VCaP (cell line): ENCODE measurements around the gene NCAPG2.

Experiments
- H3K27ac ChIP-seq: fragments of 450-650 bp; 2 replicates; pipeline ENCODE4 v1.5.1; 2017
- TF ChIP-seq, protein P1 (sequence below): fragments of 450-650 bp; conservative IDR thresholded peaks from 2 replicates; pipeline ENCODE4 v1.5.1; 2017; ENCODE audit warnings: mild to moderate bottlenecking, moderate library complexity

NCAPG2 gene

DNA sequence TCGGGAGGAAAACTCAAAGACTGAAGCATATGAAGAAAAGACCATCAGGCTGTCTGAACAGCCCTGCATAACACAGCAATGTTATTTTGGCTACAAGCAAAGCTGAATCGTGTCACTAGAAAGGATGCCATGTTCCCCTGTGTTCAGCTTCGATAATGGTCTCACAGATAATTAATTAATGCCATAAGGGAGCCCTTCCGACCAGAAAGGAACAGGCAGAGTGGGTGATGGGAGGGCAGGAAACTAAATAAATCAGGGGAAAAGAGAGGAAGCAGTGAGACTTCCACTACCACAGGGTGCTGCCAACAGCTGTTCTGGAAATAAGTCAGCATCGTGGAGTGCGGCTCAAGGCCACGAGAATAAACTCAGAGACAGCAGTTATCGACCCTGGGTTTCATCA is 120.2 kb downstream of the NCAPG2 start:
- TF ChIP-seq, protein P1, sequence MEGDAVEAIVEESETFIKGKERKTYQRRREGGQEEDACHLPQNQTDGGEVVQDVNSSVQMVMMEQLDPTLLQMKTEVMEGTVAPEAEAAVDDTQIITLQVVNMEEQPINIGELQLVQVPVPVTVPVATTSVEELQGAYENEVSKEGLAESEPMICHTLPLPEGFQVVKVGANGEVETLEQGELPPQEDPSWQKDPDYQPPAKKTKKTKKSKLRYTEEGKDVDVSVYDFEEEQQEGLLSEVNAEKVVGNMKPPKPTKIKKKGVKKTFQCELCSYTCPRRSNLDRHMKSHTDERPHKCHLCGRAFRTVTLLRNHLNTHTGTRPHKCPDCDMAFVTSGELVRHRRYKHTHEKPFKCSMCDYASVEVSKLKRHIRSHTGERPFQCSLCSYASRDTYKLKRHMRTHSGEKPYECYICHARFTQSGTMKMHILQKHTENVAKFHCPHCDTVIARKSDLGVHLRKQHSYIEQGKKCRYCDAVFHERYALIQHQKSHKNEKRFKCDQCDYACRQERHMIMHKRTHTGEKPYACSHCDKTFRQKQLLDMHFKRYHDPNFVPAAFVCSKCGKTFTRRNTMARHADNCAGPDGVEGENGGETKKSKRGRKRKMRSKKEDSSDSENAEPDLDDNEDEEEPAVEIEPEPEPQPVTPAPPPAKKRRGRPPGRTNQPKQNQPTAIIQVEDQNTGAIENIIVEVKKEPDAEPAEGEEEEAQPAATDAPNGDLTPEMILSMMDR = no peak

DNA sequence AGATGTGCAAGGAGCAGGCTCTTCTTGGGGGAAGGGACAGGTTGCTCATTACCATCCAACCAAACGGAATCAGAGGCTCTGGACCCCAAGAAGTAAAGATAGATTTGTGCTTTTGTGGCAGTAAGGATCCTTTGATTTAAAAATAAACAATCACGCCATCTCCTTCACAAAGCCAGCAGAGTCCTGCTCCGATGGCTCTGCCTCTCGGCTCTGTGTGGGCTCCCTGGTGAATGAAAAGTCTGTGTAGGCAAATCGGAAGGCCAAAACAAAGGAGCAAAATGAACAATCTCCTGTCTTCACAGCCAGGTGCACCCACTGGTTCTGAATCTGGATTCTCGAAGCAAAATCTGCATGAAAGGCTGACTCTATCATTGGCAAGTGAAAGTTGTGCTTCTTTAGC is 120.8 kb downstream of the NCAPG2 start:
- TF ChIP-seq, protein P1 = no peak
- peak overlapping the region; percentile 93 for H3K27ac ChIP-seq

More for the DNA sequence above, 120.2 kb downstream of the NCAPG2 start:
- peak overlapping the region; percentile 93 for H3K27ac ChIP-seq

DNA sequence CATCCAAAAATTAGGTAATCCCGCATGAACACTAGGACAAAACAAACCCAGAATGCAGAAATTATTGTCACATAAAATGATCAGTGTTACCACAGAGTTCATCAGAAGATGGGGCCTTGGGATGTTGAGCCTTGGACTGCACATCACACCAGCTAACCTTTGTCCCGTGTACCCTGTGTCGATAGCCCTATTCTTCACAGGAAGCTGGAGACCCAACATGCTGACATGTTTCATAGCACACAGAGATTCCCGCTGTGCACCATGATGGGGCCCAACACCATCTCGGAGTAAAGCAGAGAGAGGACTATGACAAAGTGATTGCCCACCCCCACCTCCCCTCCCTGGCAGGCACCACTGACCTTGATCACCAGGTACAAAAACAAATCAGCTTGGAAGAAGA is 121.5 kb downstream of the NCAPG2 start:
- TF ChIP-seq, protein P1 = no peak
- H3K27ac ChIP-seq = peak overlapping the region; percentile 93

DNA sequence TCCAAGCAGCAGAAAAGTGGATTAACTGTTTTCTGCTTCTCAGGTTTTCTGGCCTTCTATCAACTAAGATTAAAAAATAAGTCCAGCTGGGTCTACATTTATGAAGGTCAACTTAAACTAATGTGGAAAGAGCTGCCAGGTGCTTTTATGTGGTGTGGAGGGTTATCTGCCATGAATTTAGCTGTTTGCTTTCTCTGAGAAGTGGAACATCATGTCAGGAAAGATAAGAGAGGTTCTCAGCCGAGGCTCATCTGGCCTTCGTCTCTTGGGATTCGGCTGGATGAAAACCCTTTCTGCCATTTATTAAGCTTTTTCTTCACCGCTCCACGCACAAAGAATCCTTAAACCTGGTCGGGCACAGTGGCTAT is 122.5 kb downstream of the NCAPG2 start:
- TF ChIP-seq, protein P1 = no peak
- peak overlapping the region; percentile 93 for H3K27ac ChIP-seq

DNA sequence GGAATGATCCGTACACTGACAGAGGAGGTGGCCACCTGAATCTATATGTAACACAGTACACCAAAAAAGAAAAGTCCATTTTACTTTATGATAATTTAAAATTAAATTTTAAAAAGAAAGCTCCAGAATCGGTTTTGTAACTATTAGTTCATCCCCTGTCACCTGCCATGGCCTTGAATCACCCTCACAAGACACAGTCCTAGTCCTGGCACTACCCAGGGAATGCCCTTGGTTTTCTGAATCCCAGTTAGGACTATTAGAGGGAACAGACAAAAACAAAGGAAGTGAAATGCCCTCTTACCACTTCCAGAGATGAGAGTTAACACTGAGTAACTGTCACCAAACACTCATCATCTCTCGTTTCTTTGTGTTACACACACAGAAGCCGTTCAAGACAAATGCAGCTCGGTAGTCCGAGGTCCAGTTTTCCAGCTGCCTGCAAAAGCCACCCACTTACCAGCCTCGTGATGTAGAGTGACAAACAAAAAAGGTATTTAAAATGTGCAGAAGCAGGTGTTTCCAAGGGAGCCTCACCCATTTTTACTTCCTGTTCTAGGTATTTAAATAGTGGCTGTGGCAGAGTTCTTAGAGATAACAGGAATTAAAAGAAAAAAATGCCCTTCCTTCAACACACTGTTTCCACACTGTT is 123.0 kb downstream of the NCAPG2 start:
- TF ChIP-seq, protein P1 = no peak
- peak overlapping the region; percentile 93 for H3K27ac ChIP-seq
